ENCODE measurements around the gene COBLL1. TPM values are rescaled to one million over a fixed set of nuclear protein-coding genes. Genes with fewer than 3 reads are reported as not detected.

COBLL1 gene
- total RNA-seq, 1 donor from 2014 or later = 18.6 TPM

DNA sequence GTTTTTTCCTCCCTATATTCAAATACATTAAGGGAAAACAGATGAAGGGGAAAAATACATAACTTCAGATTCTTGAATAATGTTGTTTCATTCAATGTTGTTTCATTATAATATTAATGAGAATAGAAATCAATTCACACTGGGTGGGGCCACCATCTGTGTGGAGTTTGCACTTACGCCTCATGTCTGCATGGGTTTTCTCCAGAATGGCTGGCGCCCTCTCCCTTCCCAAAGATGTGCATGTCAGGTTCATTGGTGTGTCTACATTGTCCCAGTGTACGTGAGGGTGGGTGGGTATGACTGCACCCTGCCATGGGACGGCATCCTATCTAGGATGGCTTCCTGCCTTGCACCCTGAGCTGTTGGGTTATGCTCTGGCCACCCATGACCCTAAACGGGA, 51.7 kb downstream of the COBLL1 start:
- Histone ChIP-seq H3K4me3 (ENCODE audit: insufficient read depth, low read depth, low read length) (no peak overlapping the region), H2AFZ (ENCODE audit: low read depth, low read length) (no peak overlapping the region), H3K27me3 (ENCODE audit: insufficient read depth, low read length) (no peaks in the 10 kb centered on the region), H3K9me3 (ENCODE audit: insufficient read depth, low read depth, low read length) (no peaks in the 10 kb centered on the region), H3K79me2 (ENCODE audit: insufficient read depth, low read length) (peaks cover 2% of the 10 kb centered on the region), H3K4me1 (ENCODE audit: insufficient read depth, low read length) (peaks cover 6% of the 10 kb centered on the region), H3K4me2 (ENCODE audit: low read length) (no peak overlapping the region), H3K36me3 (ENCODE audit: insufficient read depth, low read length) (no peaks in the 10 kb centered on the region), H4K20me1 (ENCODE audit: insufficient read depth, low read length) (no peaks in the 10 kb centered on the region), H3K27ac (ENCODE audit: low read depth, low read length) (no peak overlapping the region), H3K9ac (ENCODE audit: low read length) (no peak overlapping the region)
- H3K27me3 Mint-ChIP-seq (ENCODE audit: low read depth, unreplicated experiment) = no peaks in the 10 kb centered on the region
- DNase-seq (ENCODE audit: low read depth) = no peak
- no peak overlapping the region for H3K27ac Mint-ChIP-seq (ENCODE audit: unreplicated experiment)
- no peaks in the 10 kb centered on the region for H3K9me3 Mint-ChIP-seq (ENCODE audit: unreplicated experiment)
- peaks cover 24% of the 10 kb centered on the region for H3K4me1 Mint-ChIP-seq (ENCODE audit: low read depth, unreplicated experiment)
- H3K36me3 Mint-ChIP-seq (ENCODE audit: low read depth, unreplicated experiment) = no peaks in the 10 kb centered on the region
- no peak overlapping the region for H3K4me3 Mint-ChIP-seq (ENCODE audit: unreplicated experiment)
- TF ChIP-seq, protein P1, sequence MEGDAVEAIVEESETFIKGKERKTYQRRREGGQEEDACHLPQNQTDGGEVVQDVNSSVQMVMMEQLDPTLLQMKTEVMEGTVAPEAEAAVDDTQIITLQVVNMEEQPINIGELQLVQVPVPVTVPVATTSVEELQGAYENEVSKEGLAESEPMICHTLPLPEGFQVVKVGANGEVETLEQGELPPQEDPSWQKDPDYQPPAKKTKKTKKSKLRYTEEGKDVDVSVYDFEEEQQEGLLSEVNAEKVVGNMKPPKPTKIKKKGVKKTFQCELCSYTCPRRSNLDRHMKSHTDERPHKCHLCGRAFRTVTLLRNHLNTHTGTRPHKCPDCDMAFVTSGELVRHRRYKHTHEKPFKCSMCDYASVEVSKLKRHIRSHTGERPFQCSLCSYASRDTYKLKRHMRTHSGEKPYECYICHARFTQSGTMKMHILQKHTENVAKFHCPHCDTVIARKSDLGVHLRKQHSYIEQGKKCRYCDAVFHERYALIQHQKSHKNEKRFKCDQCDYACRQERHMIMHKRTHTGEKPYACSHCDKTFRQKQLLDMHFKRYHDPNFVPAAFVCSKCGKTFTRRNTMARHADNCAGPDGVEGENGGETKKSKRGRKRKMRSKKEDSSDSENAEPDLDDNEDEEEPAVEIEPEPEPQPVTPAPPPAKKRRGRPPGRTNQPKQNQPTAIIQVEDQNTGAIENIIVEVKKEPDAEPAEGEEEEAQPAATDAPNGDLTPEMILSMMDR (IDR thresholded peaks at IDR 0.05; ENCODE audit: insufficient read depth, low read depth, low read length) = no peak
- no peak for TF ChIP-seq EZH2 (IDR thresholded peaks at IDR 0.05; ENCODE audit: insufficient read depth, low read length)
- FAIRE-seq = no peak

DNA sequence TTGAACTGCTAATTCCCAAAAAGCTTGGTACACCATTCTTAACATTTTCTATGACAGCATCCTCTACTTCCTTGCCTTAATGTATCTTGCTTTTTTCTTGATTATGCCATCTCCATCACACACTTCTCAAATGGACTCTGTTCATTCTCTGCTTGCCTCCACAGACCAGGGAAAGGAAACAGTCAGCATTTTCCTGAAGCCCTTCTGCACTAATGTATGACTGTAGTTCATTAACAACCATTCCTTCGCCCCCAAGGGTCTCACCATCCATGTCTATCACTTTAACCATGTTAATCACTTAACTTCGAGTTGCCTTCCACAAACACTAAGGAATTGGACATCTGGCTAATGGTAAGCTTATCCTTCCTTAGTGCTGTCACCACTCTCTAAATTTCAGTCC, 54.8 kb downstream of the COBLL1 start:
- H4K20me1 ChIP-seq (ENCODE audit: insufficient read depth, low read length) = no peaks in the 10 kb centered on the region
- no peaks in the 10 kb centered on the region for H3K27me3 Mint-ChIP-seq (ENCODE audit: low read depth, unreplicated experiment)
- TF ChIP-seq, protein P1 (IDR thresholded peaks at IDR 0.05; ENCODE audit: insufficient read depth, low read depth, low read length) = no peak
- no peaks in the 10 kb centered on the region for H3K9me3 Mint-ChIP-seq (ENCODE audit: unreplicated experiment)
- peaks cover 2% of the 10 kb centered on the region for H3K79me2 ChIP-seq (ENCODE audit: insufficient read depth, low read length)
- H3K4me3 ChIP-seq (ENCODE audit: insufficient read depth, low read depth, low read length) = no peak overlapping the region
- no peak overlapping the region for H3K4me2 ChIP-seq (ENCODE audit: low read length)
- FAIRE-seq = no peak
- H3K4me1 ChIP-seq (ENCODE audit: insufficient read depth, low read length) = peaks cover 18% of the 10 kb centered on the region
- no peak overlapping the region for H2AFZ ChIP-seq (ENCODE audit: low read depth, low read length)
- H3K4me3 Mint-ChIP-seq (ENCODE audit: unreplicated experiment) = no peak overlapping the region
- no peaks in the 10 kb centered on the region for H3K36me3 ChIP-seq (ENCODE audit: insufficient read depth, low read length)
- no peak overlapping the region for H3K27ac Mint-ChIP-seq (ENCODE audit: unreplicated experiment)
- H3K4me1 Mint-ChIP-seq (ENCODE audit: low read depth, unreplicated experiment) = peaks cover 29% of the 10 kb centered on the region
- no peaks in the 10 kb centered on the region for H3K9me3 ChIP-seq (ENCODE audit: insufficient read depth, low read depth, low read length)
- no peak overlapping the region for H3K9ac ChIP-seq (ENCODE audit: low read length)
- no peaks in the 10 kb centered on the region for H3K27me3 ChIP-seq (ENCODE audit: insufficient read depth, low read length)
- no peak for DNase-seq (ENCODE audit: low read depth)
- no peaks in the 10 kb centered on the region for H3K36me3 Mint-ChIP-seq (ENCODE audit: low read depth, unreplicated experiment)
- no peak overlapping the region for H3K27ac ChIP-seq (ENCODE audit: low read depth, low read length)

DNA sequence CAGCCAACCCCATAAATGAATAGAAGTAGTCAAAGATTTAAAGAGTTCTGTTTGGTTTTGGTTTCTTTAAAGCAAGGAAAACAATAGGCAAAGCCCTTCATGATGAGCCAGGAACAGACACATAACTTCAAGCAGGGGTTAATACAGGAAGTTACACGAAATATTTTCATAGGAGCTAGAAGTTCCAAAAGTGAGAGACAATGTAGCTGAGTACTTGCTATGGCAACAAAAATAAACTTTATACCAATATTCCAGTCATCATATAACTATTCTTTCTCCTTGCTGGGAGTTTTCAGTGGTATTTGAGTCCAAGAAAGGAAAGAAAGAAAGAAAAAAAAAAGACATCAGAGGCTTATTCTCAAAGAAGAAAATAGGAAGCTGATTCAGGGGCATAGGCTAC, 56.2 kb downstream of the COBLL1 start:
- peak; percentile 5 for FAIRE-seq

More for the DNA sequence above, 56.2 kb downstream of the COBLL1 start:
- DNase-seq (ENCODE audit: low read depth) = peak; percentile 57
- Histone ChIP-seq H3K27me3 (ENCODE audit: insufficient read depth, low read length) (no peaks in the 10 kb centered on the region), H3K9me3 (ENCODE audit: insufficient read depth, low read depth, low read length) (no peaks in the 10 kb centered on the region), H3K9ac (ENCODE audit: low read length) (peak overlapping the region; percentile 67), H3K4me2 (ENCODE audit: low read length) (peak overlapping the region; percentile 19), H3K4me1 (ENCODE audit: insufficient read depth, low read length) (peaks cover 18% of the 10 kb centered on the region), H3K4me3 (ENCODE audit: insufficient read depth, low read depth, low read length) (no peak overlapping the region), H3K36me3 (ENCODE audit: insufficient read depth, low read length) (no peaks in the 10 kb centered on the region), H2AFZ (ENCODE audit: low read depth, low read length) (no peak overlapping the region), H3K27ac (ENCODE audit: low read depth, low read length) (peak overlapping the region; percentile 83), H3K79me2 (ENCODE audit: insufficient read depth, low read length) (no peaks in the 10 kb centered on the region), H4K20me1 (ENCODE audit: insufficient read depth, low read length) (no peaks in the 10 kb centered on the region)
- Mint-ChIP-seq H3K4me1 (ENCODE audit: low read depth, unreplicated experiment) (peaks cover 35% of the 10 kb centered on the region), H3K27ac (ENCODE audit: unreplicated experiment) (peak overlapping the region; percentile 85), H3K27me3 (ENCODE audit: low read depth, unreplicated experiment) (no peaks in the 10 kb centered on the region), H3K4me3 (ENCODE audit: unreplicated experiment) (no peak overlapping the region), H3K9me3 (ENCODE audit: unreplicated experiment) (no peaks in the 10 kb centered on the region), H3K36me3 (ENCODE audit: low read depth, unreplicated experiment) (no peaks in the 10 kb centered on the region)
- TF ChIP-seq, protein P1 (IDR thresholded peaks at IDR 0.05; ENCODE audit: insufficient read depth, low read depth, low read length) = no peak
- no peak for TF ChIP-seq EZH2 (IDR thresholded peaks at IDR 0.05; ENCODE audit: insufficient read depth, low read length)
